HG03354 (cell line): Measurements from ENCODE around the gene RASL10A.
A peak's percentile ranks its signal among the peaks of the same experiment; 100 is the strongest.

Experiments
- ATAC-seq: cut with Tn5 transposase; IDR thresholded peaks from one replicate; pipeline ENCODE4 v1.9.1; 2021; ENCODE audit warnings: mild to moderate bottlenecking; ENCODE audit not compliant: unreplicated experiment, poor library complexity, severe bottlenecking

RASL10A gene

GRCh38 chr22:29325785-29326315 lies 10.4 kb upstream of the RASL10A start:
- no peak for ATAC-seq

GRCh38 chr22:29325356-29325755 lies 9.9 kb upstream of the RASL10A start:
- ATAC-seq, result no peak

GRCh38 chr22:29323641-29324040 lies 8.1 kb upstream of the RASL10A start:
- no peak for ATAC-seq

GRCh38 chr22:29320546-29320945 lies 5.0 kb upstream of the RASL10A start:
- ATAC-seq, result no peak

DNA sequence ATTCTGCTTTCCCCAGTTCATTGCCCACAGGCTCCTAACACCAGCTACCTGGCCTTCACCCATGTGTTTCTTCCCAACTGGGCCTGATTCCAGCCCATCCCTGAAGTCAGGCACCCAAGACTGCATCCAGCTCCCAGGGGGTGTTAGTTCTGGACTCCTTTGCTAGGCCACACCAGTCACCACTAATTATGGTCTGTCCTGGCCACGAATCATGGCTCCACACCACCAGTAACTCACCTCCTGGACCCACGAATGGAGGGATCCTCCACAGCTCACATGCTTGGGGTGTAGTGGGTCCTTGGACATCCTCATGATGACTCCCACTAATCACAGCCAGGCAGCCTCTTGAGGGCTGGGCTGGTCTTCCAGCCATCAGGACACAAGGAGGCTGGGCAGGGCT lies 3.6 kb upstream of the RASL10A start:
- ATAC-seq, result no peak

GRCh38 chr22:29317827-29318454 lies 2.4 kb upstream of the RASL10A start:
- ATAC-seq, result no peak

GRCh38 chr22:29316141-29316828 lies 788 bp upstream of the RASL10A start:
- no peak for ATAC-seq

GRCh38 chr22:29314537-29315285 lies 786 bp downstream of the RASL10A start:
- ATAC-seq, result no peak

DNA sequence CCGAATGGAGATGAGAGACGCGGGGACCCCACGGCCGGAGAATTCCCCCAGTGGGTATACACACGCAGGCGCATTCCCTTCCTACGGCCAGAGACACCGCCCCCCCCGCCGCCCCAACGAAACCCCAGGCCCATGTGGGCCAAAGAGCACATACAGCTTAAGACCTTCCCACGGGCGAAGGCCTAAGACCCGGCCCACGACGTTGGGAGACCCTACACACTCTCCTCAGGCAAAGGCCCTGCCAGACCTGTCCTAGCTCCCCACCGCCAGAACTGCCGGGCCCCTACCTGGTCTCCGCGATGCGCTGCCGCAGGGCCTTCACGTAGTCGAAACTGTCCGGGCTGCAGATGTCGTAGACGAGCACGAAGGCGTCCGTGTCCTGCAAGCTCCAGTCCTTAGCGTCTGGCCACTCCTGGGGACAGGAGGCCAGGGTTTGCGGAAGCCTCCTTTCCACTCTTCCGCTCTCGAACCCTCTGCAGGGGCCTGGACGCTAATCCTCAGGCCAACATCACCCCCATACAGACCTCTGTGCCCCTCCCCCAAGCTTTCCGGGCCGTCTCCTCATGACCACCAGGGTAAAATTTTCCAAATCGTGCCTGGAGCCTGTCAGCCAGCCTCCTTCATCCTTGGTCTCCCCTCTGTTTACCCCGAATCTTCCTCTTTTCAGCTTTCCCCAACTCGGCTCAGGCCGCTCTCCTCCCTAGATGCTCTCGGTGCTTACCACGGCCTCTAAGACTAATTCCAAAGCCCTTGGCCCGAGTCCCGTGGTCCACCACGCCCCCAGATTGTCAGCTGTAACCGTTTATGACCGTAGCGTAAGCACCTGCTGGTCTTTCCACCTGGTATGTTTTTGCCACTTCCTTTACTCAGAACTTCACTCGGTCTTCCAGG lies 1.7 kb downstream of the RASL10A start:
- no peak for ATAC-seq

DNA sequence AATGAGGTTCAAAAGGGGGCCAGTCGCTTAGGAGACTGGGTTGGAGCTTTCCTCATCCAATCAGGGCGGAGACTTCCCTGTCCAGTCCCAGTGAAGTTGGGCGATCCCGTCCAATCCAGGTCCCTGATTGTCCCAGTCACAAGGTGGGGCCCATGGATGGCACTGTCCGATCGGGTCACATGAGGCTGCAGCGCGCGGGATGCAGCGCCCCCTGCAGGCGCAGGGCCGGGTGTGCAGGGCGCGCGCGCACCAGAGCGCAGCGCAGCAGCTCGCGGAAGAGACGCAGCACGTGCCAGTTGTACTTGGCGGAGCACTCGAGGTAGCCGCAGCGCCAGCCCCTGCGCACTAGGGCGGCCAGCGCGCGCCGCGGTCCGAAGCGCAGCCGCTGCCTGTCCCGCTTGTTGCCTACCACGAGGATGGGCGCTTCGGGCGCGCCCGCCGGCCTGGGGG lies 2.3 kb downstream of the RASL10A start:
- no peak for ATAC-seq

DNA sequence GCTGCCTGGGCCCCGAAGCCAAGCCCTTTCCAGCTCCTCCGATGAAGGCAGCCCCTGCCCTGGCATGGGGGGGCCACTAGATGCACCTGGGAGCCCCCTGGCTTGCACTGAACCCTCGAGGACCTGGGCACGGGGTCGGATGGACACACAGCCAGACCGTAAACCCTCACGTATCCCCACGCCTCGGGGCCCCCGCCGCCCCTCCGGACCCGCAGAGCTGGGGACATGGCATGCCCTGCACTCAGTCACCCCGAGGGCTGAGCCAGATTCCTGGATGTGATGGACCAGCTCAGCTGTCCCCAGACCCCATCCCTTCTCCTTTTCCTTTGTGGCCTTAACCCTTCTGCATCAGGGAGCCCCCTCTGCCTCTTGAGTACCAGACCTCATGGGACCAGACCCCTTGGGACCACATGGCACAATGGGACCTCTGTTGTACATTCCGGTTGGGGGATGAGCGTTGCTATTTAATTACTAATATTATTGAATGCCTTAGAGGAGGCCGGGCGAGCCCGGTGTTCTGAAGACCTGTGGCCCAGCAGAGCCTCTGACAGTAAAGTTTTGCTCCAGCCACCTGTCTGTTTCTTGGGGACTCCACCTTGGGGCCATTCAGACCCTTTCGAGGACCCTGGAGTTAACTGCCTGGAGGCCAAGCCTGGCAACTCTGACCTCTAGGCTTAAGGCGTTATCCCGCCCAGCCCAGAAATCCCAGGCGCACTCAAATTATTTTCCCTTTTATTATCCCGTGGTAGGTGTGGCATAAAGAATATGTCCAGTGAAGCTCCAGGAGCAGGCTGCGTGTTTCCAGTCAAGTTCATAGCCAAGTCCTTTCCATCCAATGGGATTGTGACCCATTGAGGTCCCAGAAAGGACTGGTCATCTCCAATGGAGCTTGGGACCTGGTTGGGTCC lies 3.0 kb downstream of the RASL10A start:
- ATAC-seq, result no peak

DNA sequence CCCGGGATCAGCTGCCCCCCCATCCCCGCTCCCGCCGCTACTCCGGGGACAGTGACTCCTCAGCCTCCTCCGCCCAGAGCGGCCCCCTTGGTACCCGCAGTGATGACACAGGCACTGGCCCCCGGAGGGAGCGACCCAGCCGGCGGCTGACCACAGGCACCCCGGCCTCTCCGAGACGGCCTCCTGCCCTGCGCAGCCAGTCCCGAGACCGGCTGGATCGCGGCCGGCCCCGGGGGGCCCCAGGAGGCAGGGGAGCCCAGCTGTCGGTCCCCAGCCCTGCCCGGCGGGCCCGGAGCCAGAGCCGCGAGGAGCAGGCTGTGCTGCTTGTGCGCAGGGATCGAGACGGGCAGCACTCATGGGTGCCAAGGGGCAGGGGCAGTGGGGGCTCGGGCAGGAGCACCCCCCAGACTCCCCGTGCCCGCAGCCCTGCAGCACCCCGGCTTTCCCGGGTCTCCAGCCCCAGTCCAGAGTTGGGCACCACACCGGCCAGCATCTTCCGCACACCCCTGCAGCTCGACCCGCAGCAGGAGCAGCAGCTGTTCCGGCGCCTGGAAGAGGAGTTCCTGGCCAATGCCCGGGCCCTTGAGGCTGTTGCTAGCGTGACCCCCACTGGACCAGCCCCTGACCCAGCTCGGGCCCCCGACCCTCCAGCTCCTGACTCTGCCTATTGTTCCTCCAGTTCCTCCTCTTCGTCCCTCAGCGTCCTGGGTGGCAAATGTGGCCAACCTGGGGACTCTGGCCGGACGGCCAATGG lies 3.9 kb downstream of the RASL10A start:
- no peak for ATAC-seq

GRCh38 chr22:29310863-29311339 lies 4.6 kb downstream of the RASL10A start:
- peak; percentile 49 for ATAC-seq

- ATAC-seq, result no peak
Measured at GRCh38 chr22:29310065-29310862, 5.2 kb downstream of the RASL10A start.

DNA sequence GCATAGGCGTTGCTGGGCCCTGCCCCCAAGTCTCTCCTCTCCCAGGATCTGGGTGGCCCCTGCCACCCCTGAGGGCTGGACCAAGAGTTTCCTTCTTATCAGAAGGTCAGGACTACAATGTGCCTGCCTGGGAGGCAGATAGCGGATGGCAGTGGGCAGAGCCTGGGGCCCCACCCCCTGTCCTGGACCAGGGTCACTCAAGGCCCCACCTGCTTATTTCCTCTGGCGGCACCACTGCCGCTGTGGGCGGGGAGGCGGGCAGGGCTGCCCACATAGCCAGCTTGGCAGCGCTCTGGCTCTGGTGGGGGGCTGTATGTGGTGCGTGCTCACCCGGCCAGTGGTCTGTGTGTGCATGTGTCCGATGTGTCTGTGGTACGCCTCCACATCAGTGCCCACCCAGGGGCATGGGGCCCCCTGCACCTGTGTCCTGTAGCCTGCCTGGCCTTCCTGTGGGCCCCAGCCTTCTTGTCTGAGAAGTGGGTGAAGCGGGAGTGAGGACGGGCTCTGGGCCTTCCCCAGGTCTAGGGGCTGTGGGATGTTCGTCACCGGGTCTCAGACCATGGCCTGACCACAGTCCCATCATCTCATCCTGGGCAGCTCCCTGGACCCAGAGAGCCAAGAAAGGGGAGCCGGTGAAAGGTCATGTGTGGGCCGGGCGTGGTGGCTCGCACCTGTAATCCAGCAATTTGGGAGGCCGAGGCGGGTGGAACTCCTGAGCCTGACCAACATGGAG lies 6.0 kb downstream of the RASL10A start:
- ATAC-seq, result no peak

DNA sequence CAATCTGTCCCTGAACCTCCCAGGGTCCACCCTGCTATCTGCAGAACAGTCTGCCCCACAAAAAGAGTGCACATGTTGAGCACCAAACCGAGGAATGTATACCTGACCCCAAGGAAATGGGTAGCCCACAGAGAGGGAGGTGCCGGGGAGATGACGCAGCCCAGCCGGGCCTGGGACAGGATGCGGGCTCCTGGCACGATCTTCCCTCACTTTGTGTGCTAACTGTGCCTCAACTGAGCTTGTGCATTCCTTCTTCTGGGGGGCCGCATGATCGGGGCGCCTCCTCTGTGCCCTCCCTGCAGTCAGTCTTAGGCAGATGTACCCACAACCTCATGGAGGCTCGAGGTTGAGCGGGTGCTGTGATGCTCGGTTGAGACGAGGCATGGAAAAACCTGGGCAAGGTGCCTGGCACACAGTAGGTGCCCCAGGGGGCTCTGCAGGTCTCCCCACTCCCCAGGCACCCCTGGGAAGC lies 6.7 kb downstream of the RASL10A start:
- no peak for ATAC-seq
